GM11168 (cell line): Measurements from ENCODE around the gene EXT2.

Experiments used
- in situ Hi-C: fragments of 300-500 bp; cut with MboI; formaldehyde crosslinking; loops from one replicate; pipeline ENCODE4 v1.12.0; 2022; ENCODE audit warnings: low sequenced_read_pairs; ENCODE audit not compliant: unreplicated experiment

EXT2 gene

DNA sequence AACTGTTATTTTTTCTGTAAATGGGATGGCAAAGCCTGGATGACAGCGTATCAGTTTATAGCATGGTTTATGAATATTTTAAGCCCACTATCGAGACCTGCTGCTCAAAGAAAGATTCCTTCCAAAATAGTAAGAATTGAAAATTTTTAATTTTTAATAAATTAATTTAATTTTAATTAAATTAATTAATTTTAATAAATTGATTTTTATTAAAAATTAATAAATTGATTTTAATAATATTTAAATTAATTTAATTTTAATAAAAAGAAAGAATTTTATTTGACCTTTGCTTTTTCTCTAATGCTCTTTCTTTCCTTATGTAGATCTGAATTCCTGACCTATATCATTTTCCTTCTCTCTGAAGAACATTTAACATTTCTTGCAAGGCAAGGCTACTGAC, 62.9 kb downstream of the EXT2 start:
- in situ Hi-C loops = no loop called here

DNA sequence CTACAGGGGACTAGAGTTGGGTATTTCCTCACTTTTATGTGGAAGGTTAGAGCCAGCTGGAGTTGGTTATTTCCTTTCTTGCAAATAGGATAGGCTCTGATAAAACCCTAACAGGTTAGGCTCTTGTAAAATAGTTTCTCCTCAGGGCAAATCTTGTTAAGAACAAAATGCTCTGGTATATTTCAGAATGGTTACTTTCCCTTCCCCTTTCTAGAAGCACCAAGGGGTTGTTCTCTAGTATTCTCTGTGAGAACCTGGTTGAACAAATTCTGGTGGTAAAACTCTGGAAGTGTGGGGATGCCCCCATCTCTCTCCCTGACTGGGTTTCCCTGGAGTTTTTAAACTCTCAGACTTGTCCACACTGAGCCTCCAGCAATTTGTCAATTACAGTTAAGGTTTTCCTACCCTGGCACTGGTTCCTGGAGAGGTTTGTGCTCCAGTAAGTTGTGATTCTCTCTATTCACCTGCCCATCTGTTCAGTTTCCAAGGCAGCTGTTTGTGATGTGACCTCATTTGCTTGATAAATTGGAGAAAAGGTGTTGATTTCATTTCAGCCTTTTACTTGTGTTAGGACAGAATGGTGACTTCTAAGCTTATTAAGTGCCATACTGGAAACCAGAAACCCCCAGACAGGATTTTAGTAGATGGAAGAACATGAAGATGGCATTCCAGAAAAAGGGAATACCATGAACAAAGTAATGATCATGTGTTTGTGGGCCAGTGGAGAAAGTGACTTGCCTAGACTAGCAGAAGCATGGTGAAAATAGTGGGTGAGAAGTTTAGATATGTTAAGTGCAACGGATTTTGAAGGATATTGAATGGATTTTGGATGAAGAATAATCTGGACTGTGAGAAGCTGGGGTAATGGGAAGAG, 64.6 kb downstream of the EXT2 start:
- in situ Hi-C loops = no loop called here

DNA sequence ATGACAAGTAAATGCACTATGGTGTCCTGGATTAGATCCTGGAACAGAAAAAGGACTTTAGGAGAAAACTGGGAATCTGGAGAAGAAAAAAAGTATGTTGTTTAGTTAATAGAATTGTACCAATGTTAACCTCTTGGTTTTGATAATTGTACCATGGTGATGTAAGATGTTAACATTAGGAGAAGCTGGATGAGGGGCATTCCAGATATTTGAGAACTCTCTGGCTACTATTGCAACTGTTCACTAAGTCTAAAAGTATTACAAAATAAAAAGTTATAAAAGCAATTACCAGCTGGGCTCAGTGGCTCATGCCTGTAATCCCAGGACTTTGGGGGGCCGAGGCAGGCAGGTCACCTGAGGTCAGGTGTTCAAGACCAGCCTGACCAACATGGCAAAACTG, 66.5 kb downstream of the EXT2 start:
- in situ Hi-C loops = no loop called here

DNA sequence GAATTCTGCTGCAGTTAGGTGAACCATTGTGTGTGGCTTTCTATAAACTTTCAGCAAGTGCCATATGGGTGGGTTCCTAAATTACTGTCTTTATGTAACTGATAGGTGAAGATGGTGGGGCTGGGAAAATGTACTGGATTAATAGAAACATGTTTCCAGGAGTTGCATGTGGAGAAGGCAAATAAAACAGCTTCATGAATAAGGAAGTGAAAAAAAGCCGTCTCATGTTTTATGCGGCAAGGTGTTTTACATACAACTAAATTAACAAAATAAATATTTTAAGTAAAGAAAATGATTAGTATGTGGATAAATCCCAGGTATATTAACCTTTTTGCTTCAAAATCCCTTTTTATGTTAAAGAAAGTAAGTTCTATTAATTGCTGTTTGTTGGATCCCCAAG, 67.2 kb downstream of the EXT2 start:
- in situ Hi-C loops = no loop called here

DNA sequence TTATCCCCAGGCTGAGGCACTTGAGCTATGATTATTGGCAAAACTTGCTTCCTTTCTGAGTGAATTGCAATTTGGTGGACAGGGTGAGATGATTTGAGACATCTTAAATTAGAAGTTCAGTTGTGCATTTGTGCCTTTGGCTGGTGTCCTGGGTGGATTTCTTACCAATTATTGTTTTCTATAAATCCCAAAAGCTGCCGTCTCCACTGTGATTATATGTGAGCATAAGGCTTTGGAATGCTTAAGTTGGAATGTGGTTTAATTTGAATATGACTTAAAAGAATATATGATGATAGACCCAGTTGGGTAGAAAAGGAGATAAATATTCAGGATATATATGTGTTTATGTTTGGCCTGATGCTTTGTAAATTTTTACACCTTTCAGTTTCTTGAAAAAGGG, 70.0 kb downstream of the EXT2 start:
- in situ Hi-C loops = no loop called here

DNA sequence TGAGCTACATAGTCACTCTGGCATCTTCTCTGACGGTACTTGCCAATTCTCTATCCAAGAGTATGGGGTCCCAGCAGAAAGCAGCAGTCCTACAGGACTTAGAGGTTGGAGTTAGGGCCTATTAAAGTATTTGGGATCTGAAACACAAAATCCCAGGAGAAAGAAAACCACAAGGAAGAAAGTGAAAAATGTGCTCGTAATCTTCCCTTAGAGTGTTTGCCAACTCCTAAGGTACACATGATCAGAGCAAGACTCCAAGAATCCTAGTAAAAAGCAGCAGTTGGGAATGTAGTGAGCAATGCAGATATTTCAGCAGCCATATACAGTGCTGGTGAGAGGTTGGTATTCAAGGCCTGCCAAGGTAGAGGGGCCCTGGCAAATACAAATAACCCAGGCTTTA, 71.6 kb downstream of the EXT2 start:
- in situ Hi-C loops = no loop called here

DNA sequence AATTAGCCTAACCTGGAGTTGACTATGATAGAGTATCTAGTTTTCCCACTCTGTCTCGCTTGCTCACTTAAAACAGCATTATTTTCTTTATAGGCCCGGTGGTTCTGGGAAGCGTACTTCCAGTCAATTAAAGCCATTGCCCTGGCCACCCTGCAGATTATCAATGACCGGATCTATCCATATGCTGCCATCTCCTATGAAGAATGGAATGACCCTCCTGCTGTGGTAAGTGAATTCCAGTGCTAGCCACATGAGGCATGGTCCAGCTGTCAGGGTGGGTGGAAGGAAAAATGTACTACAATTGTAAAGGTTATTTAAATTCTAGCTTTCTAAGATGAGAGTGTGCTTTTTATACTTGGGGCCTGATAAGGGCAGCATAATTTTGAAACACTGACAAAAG, 76.0 kb downstream of the EXT2 start:
- in situ Hi-C loops = no loop called here

DNA sequence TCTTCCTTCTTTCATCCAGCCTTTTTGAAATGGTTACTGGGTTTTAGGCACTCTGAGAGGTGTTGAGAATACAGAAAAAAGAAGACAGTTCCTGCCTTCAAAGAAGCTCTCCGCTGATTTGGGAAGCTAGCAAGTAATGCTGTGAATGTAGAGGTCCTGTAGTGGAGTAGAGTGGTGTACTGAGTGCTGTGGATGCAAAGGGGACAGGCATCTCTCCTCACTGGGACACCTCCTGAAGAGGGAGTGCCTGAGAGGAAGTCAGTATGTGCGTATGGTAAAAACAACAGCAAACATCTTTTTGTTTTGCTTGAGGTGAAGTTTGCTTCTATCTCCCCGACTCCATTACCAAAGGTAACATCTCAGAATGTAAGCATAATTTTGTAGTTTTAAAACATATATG, 77.5 kb downstream of the EXT2 start:
- in situ Hi-C loops = no loop called here

DNA sequence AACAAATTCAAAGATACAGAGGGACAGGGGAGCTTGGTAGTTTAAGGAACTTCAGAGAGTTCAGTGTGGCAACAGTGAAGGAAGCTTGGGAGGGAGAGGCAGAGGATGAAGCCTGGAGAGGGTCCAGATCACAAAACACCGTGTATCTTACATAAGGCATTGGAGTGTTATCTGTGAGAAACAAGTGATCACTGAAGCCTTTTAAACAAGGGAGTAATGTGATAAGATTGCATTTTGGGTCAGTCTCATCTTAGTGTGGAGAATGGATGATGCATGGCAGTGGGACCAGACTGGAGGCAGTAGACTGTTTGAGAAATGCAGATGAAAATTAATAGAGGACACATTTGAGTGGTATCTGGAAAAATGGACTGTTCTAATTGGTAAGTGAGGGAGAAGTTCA, 79.4 kb downstream of the EXT2 start:
- in situ Hi-C loops = no loop called here

DNA sequence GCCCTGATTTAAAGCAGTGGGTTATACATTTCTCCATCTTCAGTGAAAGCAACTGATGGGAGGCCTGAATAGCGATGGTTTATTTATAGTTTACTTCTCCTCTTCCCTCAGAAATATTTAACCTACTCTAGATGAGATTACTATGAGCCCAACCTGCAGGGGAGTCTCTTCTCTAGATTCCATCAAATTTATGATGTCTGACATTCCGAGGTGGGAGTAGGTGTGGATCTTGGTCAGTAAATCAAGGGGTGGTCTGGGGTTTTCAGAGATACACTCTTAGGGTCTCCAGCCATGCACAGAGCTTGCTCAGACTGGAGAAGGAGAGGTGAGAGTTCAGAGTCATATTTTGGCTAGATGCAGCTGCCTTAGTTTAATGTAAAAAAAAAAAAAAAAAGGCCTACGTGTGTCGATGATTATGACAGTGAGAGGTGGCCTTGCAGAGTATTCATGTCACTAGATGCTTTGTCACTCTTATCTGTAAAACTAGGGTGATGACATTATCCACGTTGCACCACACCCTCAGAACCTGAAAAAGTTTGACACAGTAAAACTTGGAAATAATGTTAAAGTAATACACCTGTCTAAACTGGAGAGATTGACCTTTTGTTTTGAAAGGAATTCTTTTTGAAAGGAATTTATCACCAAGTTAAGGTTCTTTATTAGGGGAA, 81.2 kb downstream of the EXT2 start:
- in situ Hi-C loops = no loop called here

DNA sequence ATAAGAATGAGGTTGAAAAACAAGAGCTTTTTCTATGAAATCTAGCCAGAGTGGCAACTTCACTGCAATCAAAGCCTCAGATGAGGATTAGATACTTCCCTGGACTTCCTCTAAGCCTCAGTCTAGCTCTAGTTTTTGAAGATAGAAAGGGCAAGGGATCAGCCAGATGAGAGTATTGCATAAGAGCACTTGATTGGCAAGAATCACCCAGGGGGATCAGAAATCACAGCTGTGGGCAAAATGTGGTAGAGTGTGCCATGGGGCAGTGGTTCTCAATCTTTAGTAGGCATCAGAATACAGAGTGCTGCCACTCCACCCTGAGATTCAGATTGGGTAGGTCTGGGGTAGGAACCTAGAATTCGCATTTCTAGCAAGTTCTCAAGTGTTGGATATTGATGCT, 82.4 kb downstream of the EXT2 start:
- in situ Hi-C loops = no loop called here

DNA sequence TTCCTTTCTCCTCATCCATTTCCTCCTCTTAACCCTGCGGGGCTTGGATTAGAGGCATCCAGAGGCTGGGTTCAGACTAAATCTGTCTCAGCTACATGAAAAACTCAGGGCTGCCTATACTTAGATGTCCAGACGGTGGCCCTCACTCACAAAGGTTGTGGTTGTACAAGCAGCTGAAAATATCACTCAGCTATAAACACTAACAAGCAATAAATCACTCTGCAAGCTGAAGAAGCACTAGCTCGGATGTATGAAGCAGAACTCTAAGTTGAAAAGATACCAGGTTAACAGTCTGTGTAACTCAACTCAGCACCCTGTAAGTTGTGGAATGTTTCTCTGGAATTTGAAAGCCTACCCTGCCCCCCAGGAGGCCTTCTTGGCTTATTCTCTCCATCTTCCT, 82.9 kb downstream of the EXT2 start:
- in situ Hi-C loops = no loop called here

DNA sequence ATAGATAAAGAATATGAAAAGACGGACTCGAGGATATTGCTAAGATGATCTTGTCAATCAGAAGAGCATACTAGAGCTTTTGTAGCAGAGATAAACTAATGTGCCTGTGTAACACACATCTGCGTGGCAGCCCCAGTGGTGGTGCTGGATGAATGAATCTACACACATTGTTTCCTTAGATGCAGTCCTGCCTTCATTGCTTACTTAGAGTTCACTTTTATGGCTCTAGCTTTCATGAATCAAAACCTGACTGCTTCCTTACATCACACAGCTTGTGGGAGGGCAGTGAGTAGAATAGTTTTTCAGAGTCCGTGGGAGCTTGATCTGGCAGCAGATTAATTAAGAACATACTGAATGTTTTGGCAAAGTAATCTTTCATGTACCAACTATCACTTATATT, 83.7 kb downstream of the EXT2 start:
- in situ Hi-C loops = no loop called here

DNA sequence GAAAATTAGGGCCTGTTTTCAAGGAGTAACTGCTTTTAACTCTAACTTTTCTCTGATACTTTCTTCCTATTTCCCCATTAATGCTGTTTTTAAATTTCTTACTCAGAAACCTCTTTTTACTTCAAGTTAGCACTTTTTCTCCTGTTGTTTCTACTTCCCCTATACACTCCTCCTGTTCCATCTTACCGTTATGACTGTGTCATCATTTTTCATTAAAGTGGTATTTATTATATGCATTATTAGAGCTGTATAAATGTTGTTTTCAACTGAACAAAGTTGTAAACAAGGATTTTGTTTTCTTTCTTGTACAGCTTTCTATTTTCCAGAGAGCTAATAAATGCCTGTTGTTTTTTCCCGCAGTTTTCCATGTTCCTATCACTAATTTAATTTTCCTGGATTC, 84.6 kb downstream of the EXT2 start:
- in situ Hi-C loops = no loop called here

DNA sequence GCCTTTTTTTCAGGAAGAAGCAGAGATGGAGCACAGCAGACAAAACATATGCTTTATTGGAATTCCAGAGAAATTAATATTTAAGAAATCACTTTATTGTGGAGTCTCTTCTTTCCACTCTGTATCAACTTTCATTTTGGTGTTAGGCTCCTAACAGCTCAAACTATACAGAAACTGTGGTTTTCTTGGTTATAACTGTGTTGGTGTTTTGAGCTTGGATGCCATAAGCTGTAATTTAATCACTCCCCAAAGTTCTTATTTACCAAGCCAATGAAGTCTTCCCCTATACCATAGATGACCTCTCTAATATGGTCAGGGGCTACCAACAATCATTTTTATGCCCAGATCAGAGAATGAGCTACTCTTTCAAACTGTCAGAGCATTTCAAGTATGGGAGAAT, 90.0 kb downstream of the EXT2 start:
- in situ Hi-C loops = no loop called here

DNA sequence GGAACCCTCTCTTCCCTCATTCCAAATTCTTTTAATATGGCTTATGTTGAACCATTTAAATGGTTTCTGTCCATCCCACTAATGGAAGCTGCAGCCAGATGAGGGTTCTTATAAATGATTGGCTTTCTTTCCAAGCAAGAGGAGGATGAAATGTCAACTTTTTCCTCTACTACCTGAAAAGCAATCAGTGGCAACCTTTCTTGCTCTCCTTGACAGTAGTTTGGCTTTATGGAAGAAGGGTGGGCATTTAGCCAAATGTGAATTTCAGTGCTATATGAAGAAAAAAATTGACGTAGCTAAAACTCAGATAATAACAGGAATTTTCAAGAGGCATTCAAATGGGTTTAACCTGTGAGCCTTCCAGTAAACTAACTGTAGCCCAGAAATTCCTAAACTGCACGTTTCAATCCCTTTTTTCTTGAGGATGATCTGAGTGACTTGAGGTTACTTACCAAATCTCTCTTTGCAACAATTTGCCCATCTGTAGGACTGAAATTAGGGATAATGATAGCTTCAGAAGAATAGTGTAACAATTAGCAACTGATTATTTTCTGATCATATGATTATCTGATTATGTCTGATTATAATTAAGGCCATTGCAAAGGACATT, 90.9 kb downstream of the EXT2 start:
- in situ Hi-C loops = no loop called here

DNA sequence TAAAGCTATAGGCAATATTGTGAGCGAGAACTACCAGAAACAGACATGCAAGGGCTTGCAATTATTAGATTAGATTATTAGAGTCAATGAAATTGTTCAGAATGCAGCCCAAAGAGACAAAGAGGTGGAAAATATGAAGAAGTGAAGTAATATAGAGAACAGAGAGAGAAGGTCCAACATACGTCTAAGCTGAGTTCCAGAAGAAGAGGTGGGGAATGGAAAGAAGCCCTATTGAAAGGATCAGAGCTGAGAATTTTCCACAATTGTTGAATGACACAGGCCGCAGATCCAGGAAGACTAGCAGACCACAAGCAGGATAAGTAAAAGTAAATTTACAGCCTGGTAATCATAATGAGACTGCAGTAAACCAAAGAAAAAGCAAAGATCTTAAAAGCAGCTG, 93.2 kb downstream of the EXT2 start:
- in situ Hi-C loops = no loop called here

DNA sequence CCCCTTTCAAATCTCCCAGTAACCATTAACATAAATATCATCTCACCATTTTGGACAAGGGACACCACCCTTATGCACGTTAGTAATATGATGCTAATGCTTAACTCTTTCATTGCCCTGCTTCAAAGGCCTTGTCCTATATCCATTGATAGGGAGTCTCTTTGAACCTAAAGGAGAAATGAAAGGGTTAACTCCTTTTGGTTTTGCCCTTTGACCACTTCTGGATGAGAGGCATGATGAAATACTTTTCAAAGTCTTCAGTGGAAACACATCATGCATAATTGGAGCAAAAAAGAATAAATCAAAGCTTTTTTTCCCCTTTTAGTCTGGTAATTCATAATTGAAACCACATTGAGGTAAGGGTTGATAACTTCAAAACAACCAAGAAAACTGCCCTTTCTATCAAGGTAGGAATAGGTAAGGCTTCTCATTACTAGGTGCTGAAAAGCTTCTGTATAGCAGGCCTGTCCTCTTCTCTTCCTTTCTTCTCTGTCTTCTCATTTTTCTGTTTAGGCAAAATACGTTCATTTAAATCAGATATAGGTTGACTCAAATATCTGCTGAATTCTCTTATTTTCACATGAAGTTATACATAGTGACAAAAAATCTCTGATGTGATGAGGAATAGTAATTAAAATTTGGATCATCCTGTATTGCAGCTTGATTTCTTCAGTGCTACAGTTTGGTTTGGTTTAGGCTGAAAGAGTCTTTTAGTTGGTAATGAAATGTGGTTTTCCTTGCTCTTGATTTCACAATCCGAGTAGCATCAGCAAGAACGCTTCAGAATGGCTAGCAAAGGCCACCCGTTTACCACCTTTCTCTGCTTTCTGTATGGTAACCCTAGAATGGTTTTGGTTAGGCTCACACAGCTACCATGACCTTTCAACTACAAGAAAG, 94.8 kb downstream of the EXT2 start:
- in situ Hi-C loops = no loop called here

DNA sequence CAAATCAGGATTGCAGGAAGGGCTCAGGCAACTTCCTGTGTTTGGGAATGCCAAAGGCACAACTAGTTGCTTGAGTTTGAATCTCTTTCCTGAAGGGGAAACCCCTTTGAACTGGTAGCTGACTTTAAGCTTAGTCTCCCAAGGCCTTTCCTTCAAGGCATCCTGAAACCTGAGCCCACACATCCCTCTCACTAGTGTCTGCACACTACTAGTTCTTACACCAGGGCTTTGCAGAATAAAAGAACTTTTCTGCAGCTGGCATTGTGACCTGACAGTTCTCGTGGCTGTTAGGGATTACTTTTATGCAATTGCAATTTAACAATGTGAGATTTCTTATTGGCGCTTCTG, 95.4 kb downstream of the EXT2 start:
- in situ Hi-C loops = no loop called here

DNA sequence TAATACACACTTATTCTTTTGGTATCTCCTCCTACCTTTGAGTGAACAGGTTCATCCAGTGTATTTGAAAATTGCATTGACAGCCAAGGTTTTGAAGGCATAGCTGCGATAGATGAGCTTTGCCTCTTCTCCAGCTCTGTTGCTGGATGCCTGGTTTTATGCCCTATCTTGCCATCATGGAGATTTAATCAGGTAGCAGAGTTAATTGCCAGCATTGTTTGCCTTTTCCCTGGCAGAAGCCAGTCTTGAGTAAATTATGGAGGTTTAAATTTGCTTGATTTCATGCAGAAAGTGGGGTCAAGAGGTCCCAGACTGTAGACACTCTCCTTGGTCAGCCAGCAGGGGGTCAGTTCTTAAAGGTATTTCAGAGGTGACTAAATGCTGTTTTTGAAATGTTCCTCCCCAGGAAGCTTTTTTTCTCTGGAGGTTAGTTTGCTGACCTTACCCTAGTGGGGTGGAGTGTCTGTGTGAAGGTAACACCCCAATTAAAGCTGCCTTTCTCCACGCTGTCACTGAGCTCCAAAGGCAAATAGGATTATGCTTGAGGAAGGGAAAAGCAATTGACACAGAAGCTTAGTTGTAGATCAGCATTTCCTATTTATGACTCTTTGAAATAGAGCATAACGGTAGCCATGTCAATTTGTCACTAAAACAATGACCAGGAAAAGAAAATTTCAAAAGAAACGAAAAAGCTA, 96.0 kb downstream of the EXT2 start:
- in situ Hi-C loops = no loop called here
